Caki2 (cell line): Measurements from ENCODE around the gene DELE1. TPM values are rescaled to one million over a fixed set of nuclear protein-coding genes. Genes with fewer than 3 reads are reported as not detected.
A peak's percentile ranks its signal among the peaks of the same experiment; 100 is the strongest.

ENCODE experiments used
- DNase-seq: peaks from one replicate; pipeline ENCODE4 v3.0.0-alpha.2; 2015; ENCODE audit warnings: low read depth
- in situ Hi-C: cut with HindIII; loops from 2 replicates; pipeline ENCODE4 v1.10.0; 2016; ENCODE audit warnings: low sequenced_read_pairs, low pct_unique_long_range_greater_than_20kb, mixed read lengths
- total RNA-seq: library from RNA; depleted of rRNA; stranded (reverse); fragments of >200 nt; shearing (Covaris generic); gene quantifications from 2 replicates; pipeline ENCODE4 v1.2.3, GENCODE V29; 2014; ENCODE audit warnings: low replicate concordance; rRNA removed

The DELE1 gene
- 32.0 and 42.4 TPM in 2 replicates for total RNA-seq

DNA sequence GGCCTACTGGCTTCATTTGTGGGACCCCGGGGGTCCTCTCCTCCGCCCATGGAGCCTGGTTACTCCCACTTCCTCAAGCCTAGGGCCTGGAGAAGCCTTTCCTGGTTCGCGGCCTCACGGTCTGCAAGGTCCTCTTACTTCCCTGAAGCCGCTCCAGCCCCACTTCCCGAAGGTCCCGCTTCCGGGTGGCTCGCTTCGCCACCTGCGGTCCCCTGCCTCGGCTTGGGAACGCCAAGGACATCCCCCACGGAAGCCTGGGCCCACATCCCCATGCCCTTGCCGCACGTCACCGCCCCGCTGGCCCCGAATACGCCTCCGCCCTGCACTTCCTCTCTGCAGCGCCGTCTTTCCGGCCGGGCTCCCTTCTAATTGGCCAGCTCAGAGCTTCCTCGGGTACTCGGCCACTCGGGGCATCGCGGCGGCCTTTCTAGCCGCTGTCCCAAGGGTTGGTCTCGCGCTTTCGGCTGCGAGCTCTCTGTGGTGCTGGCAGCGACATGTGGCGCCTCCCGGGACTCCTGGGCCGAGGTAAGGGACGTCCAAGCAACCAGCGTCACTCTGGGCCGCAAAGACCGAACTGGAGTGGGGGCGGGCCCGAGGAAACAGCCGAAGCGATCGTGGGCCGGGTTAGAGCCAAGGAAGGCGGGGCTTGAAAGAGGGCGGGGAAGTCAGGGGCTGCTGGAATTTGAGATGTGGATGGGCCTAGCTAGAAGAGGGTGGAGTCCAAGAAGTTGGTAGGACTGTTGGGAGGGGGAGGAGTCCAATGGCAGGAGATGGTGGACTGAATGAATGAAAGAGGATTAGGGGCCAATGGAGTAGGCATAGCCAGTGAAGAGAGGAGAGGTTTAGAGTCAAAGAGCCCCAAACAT, at the start of gene DELE1:
TSS of gene DELE1 (plus strand) at position 424 of the 866 bp plus-strand sequence. CDS start at position 495, 71 bp downstream.
- in situ Hi-C loops = no loop called here
- peak; percentile 96 for DNase-seq

GRCh38 chr5:141873933-141874261, 49.8 kb upstream of the DELE1 start:
- in situ Hi-C loops = no loop called here
- DNase-seq = no peak

DNA sequence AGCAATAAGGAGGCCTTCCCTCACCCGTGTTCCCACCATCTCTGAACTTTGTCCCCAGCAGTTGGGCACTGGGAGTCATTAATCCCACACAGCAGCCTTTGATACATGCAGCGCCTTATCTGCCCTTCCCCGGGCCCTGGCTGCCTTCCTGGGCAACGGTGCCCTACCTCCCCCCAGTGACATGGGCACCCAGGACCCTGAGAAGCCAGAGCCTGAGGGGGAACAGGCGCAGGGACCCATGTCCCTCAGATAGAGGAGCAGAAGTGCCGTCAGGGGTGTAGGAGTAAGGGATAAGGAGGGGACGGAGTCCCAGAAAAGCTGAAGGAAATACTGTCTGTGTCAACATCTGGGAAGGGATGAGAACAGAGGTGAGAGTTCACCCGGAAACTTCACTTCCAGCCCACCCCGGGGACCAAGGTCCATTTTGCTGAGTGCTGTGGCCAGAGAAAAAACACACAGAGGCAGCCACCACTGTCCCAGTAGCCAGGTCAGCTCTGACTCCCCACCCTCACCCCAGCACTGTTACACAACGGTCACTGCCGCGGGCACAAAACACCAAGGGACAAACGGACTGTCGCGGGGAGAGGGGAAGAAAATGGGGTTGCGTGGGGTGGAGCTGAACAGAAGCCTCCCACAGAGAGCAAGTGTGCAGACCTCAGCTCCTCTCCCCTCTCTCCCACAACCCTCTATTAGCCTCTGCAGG, 49.3 kb upstream of the DELE1 start:
- no peak for DNase-seq
- in situ Hi-C loops = no loop called here

DNA sequence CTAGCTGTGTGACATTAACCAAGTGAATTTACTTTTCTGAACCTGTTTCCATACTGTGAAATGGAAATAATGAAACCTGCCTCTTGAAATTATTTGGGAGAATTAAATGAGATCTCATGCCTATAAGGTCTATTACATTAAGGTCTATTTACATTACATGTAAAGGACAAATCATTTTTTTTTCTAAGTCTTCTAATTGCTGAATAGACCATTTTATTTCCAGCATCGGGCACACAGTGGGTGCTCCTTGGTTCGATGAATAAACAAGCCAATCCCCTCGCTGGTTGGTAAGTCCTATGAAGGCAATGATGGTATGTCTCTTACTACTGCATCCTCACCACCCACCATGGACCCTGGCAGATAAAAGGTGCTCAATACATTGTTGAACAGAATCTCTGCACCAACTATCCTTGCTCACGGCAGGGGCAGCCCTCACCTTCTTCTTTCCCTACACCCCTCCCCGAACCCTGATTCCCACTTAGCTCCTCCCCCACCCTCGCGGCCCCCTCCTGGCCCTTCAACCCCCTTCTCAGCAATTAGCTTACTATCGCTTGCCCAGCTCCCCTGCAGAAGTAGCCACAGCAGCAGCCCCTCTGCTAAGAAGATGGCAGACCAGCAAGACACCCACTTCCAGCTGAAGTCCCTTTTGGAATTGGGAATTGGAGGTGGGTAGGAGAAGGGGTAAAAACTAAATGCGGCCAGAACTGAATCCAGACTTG, 48.5 kb upstream of the DELE1 start:
- in situ Hi-C loops = no loop called here
- no peak for DNase-seq

- in situ Hi-C loops = no loop called here
- no peak for DNase-seq
These were observed 47.7 kb upstream of the DELE1 start for GRCh38 chr5:141875795-141876627.

DNA sequence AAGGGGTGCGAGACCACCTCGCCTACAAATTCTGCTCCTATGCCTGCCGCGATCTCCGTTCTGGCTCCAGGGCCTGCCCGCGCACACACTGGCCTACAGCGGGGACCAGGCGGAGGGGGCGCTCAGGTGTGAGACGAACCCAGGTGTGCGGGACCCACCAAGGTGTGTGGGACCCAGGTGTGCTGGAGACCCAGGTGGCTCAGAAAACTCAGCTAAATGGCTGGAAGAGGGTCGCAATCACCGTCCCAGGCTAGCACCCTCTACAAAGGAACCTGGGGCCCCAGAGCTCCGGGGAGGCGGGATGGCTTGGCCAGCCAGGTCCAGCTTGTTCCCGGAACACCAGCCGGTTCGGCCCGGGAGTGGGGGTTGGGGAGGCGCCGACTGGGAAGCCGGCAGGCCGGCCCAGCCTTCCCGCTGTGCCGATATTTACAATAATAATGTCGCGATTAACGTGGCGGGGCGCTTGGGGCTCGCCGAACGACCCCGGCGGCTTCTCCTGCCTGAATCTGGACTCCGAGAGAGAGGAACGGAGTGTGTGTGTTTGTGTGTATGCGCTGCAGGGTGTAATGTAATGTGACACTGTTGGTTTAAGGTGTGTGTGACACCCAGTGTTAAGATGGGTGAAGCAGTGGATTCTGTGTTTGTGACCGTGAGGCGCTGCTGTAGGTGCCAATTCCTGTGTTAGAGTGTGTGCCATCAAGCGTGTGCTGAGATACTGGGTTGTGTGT, 46.9 kb upstream of the DELE1 start:
- DNase-seq = no peak
- in situ Hi-C loops = no loop called here

GRCh38 chr5:141877356-141878185, 46.1 kb upstream of the DELE1 start:
- in situ Hi-C loops = no loop called here
- no peak for DNase-seq

DNA sequence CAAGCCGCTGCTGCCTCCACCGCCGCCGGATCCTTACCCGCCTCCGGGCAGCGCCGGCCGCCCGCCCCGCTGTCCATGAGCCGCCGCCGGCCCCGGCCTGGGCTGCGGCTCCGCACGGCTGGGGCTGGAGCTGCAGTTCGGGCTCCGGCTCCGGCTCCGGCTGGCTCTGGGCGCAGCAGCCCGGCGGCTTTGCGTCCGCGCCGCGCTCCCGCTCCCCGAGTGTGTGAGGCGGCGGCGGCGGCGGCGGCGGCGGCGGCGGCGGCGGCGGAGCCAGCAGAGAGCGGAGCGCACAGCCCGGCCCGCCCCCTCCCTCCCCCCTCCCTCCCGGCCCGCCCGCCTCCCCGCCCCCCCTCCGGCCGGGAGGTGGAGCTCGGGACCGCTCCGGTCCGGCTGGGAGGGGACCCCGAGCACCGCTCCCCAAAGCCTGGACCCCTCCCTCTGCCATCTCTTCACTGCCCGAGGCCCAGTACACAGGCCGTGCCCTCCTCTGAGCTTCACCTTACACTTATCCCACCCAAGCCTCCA, 45.4 kb upstream of the DELE1 start, which contains the start of gene PCDH1:
TSS of gene PCDH1 (minus strand) at position 225 of the 525 bp plus-strand sequence. CDS start at position 77, 148 bp downstream.
- no peak for DNase-seq
- in situ Hi-C loops = no loop called here

DNA sequence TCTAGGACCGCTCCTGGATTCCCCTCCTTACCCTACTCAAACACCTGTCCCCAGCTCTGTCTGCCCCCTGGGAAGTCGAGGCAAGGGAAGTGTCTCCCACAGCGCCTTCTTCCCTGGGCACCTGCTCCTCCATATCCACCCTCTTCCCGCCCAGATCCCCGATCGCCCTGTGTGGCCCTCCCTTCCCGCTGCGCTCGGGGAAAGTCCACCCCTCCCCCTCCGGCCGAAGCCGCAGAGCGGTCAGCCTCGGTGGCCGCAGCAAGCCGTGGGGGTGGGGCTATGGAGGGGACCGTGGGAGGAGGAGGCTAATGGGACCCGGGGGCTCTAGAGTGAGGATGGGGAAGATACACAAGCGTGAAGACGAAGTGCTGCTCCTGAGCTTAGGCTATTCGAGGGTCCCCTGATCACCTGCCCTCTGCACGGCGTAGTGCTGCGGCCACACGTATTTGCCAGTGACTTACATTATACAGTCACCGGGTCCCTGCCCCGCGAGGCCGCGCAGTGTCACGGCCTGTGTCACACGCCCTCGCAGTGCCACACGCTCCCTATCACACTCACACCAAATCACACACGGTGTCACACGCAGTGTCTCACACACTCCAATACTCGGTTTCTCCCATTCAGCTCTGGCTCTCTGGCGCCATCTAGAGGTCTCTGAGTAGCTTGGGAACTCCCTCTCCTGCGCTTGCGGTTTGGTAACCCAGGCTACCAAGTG, 44.8 kb upstream of the DELE1 start:
- in situ Hi-C loops = no loop called here
- peak; percentile 94 for DNase-seq

GRCh38 chr5:141879426-141879759, 44.3 kb upstream of the DELE1 start:
- in situ Hi-C loops = no loop called here

GRCh38 chr5:141879941-141880738, 43.5 kb upstream of the DELE1 start:
- in situ Hi-C loops = no loop called here
- no peak for DNase-seq

More at GRCh38 chr5:141879426-141879759, 44.3 kb upstream of the DELE1 start:
- no peak for DNase-seq

GRCh38 chr5:141880961-141881801, 42.5 kb upstream of the DELE1 start:
- in situ Hi-C loops = no loop called here

DNA sequence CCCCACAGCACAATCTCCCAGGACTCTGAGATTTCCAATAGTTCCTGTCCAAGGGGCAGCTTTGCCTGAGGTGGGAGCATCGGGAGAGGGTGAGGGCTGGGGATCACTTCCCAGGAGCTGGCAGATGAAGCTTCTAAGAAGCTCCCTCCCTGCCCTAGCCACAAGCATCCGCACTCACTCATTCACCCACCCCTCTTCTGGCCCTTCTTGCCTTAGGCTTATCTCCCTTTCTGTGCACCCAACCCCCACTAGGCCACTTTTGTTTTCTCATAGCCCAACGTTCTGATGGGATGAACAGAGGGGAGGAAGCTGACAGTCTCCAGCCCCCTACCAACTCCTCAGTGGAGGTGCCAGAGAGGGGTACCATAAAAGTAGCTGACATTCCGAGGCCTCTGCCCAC, 41.8 kb upstream of the DELE1 start:
- in situ Hi-C loops = no loop called here
- no peak for DNase-seq

More at GRCh38 chr5:141880961-141881801, 42.5 kb upstream of the DELE1 start:
- no peak for DNase-seq

DNA sequence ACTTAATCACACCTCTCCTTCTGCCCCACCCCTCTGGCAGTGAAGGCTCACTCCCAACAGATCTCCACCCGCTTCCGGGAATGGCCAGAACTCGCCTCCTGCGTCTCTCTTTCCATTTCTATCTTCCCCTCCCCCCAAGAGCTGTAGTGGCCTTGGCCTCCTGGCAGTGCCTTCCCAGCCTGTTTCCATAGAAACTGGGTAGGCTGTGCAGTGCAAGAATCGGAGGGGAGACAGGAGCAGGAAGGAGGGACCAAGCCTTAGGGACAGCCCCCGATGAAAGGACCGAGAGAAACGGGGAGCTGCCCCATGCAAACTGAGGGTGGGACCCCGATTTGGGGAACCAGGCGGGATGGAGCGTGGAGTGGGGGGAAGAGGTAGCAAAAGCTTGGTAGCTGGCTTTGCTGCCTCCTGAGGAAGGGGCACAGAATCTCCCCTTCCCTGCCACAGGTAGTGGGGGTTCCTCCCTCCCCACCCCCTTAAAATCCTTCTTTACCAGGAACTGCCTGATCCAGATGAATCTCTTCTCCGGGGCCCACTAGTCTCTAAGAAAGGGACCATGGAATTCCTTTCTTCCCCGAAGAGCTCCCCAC, 41.0 kb upstream of the DELE1 start:
- in situ Hi-C loops = no loop called here
- DNase-seq = no peak
